Activated CD4-positive, alpha-beta T cell treated with anti-CD3 and anti-CD28 coated beads, Interleukin-10, Interleukin-2, amounts not matched to agents 100 ng/mL and 50 ng/mL, durations not matched to agents 16 hours and 8 hours (primary cell): ENCODE data around the gene GABRG3.
A peak's percentile ranks its signal among the peaks of the same experiment; 100 is the strongest.
"Not testable (repeated sequence)": the region's sequence is repeated elsewhere in the genome, so short reads cannot be mapped to it uniquely, and the experiment has no call there.

Experiments
- DNase-seq: peaks from one replicate; pipeline ENCODE4 v3.0.0-alpha.2; 2020

GABRG3 gene

GRCh38 chr15:27358751-27359434, 387.9 kb downstream of the GABRG3 start:
- peak; percentile 5 for DNase-seq

DNA sequence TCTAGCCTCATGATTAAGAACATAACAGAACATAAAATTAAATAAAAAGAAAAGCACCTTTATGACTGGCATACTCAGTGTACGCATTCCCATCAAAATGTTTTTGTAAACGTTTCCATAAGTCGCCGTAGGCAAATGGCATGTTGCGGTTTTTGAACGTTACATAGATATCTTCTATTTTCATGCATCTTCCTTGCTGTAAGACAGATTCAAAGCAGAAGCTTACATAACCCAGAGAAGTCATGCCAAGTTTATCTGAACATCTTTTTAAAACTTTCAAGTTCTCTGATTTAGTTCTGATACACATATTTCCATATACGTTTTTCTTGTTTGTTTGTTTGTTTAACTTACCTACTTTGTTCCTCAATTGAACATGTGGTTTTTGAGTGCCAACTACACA, 388.6 kb downstream of the GABRG3 start:
- DNase-seq = no peak

- no peak for DNase-seq
Measured at GRCh38 chr15:27360316-27360715, 389.3 kb downstream of the GABRG3 start.

- DNase-seq = no peak
Measured at GRCh38 chr15:27361438-27361837, 390.5 kb downstream of the GABRG3 start.

- DNase-seq = no peak
Measured at GRCh38 chr15:27365456-27365855, 394.5 kb downstream of the GABRG3 start.

- DNase-seq = not testable (repeated sequence)
Measured at GRCh38 chr15:27377391-27377790, 406.4 kb downstream of the GABRG3 start.

DNA sequence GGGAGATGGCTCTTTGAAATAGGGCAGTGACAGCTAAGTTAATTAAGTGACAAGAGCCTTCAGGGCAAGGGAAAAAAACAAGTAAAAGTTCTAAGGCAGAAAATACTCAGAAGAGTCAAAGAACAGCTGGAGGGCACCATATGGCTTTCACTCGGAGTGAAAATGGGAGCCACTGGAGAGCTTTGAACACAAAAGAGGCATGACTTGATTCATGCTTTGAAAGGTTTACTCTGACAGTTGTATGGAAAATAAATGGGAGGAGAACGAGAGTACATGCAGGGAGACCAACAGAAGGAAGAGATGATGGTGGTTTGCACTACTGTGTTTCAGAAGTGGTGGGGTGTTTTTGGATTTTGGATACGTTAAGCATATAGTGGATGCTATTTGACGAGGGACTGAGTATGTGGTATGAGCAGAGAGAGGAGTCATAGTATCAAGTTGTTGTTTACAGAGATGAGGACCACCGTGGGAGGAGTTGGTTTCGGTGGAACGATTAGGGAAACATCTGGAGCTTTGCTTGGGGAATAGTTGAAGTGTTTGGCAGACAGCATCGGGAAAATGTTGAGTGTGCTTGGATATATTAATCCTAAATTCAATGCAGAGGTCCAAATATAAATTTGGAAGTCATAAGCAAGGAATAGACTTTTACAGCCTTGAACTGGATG, 411.5 kb downstream of the GABRG3 start:
- DNase-seq = no peak

GRCh38 chr15:27383726-27384125, 412.7 kb downstream of the GABRG3 start:
- no peak for DNase-seq

DNA sequence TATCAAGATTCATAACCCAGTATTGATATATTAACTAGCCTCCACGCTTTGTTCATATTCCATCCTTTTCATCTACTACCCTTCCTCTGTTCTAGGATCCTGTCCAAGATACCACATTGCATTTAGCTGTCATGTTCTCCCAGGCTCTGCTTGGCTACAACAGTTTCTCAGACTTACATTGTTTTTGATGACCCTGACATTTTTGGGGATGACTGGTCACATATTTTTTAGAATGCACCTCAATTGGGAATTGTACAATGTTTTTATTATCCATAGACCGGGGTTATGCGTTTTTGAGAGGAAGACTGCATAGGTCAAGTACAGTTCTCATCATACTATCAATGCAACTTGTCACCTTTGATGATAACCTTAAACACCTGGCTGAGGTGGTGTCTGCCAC, 421.2 kb downstream of the GABRG3 start:
- DNase-seq = no peak

GRCh38 chr15:27396521-27396920, 425.5 kb downstream of the GABRG3 start:
- DNase-seq = no peak

DNA sequence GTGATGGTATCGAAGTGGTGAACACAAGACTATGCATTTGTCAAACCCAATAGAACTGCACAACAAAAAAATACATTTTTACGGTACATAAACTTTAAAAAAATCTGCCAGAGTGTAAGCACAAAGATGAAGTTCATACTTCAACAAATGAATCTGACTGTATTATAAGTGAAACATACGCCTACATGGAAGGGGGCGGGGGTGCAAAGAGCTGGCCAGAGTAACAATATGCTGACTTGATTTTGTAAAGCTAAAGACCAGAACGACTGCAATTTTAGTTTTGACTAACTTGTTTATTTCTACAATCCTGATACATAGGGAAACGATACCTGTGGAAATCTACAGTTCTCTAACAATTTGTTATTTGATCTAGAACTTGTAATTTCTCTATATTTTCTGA, 426.0 kb downstream of the GABRG3 start:
- DNase-seq = no peak

- DNase-seq = no peak
Measured at GRCh38 chr15:27398631-27399161, 427.7 kb downstream of the GABRG3 start.

DNA sequence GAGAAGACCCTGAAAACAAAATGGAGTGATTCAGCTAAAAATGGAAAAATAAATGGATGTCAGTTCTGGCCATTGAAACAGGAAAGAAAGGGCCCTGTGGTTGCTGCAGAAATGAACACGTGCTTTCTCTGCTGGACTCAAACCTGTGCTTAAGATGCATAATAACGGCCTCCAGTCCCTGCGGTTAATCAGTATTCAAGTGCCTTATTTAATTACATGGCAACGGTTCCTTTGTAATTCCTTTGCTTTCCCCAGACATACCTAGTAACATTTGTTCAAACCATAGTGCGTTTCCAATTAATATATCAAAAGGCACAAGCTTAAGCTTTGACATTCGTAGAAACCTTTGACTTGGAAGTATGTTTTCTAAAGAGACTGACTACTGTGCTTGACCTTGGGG, 428.3 kb downstream of the GABRG3 start:
- no peak for DNase-seq

DNA sequence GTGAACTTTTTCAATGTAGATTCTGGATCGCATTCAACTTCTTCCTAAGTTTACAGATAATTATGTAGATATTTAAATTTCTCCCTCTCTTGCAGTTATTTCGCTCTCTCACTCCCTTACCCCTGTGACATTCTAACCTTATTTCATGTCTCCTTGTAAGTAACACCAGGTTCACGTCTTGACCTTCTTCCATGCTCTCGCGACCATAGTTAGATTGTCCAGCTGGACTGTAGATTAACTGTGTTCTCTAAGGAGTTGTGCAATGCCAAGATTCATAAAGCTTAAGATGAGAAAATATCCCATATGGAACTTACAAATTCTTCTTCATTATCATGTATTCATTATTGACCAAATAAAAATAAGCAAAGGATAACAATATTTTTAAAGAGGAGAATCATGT, 430.5 kb downstream of the GABRG3 start:
- DNase-seq = no peak

GRCh38 chr15:27408428-27408827, 437.4 kb downstream of the GABRG3 start:
- no peak for DNase-seq

DNA sequence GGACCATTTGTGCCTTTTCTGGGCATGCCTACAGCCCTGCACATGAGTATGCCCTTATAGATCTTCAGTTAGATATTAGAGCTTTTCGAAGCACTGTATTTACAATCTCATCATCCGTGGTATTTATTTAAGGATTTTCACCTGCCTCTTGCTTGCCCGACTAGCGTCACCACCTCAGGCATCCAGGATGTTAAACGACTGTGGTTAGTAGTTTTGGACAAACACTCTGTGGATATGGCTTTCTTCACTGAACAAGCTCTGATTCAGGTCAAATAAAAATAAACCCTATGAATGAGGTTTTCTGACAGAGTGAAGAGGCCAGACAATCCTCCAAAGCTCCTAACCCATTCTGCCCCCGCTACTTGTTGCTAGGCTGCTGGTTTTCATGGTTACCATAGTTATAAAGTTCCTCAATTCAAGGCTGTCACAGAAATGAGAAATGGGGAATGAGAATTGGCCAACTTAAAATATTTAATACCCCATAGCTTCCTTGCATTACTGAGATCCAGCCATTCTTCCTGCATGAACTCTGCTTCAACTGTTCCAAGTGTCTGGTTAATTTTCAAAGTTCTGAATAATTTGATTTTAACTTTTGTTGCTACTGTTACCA, 440.1 kb downstream of the GABRG3 start:
- no peak for DNase-seq

- no peak for DNase-seq
Measured at GRCh38 chr15:27412415-27412814, 441.4 kb downstream of the GABRG3 start.

DNA sequence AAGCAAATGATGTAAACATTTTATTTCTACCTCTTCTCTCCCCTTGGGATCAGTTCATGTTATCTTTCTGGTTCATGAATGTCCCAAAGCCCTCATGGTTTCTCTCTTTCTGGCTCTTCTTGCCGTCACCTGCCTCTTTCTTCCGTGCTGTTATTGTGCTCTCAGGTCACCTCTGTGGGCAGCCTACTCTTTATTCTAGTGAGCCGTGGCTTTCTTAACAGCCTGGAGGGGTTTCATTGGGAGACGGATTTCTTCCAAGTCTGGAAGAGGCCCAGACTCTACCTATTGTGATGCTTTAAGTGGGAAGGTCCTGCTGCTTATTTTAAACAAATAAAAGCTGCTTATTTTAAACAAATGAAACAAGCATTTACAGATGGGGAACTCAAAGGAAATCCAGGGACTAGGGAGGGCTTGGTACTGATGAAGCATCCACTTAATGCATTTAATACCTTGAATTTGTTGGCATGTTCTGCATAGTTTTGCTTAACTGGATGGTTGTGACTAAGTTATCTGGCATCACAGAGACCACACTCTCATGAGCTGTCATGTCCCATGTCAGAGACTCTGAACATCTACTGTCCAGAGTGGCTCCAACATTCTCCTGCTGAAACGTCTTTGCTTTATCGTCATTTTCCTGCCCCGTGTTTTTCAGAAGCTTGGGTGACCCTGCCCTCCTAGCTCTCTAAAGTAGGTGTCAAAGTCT, 443.3 kb downstream of the GABRG3 start:
- no peak for DNase-seq

- DNase-seq = no peak
Measured at GRCh38 chr15:27418726-27419125, 447.7 kb downstream of the GABRG3 start.

GRCh38 chr15:27422997-27423396, 452.0 kb downstream of the GABRG3 start:
- no peak for DNase-seq

GRCh38 chr15:27426805-27427204, 455.8 kb downstream of the GABRG3 start:
- DNase-seq = no peak

DNA sequence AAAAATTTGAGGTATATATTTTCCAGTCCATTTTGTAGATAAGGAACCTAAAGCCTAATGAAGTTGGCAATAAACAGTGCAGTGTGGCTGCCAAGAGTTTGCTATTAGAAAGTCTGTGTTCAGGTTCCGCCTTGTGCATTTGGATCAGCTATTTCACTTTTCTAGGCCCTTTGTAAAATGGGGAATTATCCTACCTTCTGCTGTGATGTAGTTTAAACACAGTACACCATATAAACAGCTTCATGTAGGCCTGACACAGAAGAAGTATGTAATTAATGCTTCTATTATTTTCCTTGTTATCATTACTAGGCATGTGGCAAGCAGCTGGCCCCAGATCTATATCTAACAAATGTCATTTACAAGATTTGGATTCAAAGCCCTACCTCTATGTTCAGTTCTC, 456.3 kb downstream of the GABRG3 start:
- no peak for DNase-seq

- no peak for DNase-seq
Measured at GRCh38 chr15:27428151-27428550, 457.2 kb downstream of the GABRG3 start.

DNA sequence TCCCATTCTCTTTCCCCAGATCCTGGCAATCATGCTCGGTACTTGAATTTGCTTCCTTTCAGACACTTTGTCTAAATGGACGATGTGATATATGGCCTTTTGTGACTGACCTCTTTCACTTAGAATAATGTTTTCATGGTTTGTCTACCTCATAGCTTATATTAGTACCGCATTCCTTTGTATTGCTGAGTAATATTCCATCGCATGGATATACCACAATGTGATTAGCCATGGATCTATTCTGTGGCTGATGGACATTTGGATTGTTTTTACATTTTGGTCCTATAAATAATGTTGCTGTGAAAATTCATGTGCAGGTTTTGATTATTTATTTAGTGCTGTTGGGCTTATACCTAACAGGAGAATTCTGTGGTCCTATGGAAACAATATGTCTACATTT, 458.6 kb downstream of the GABRG3 start:
- DNase-seq = no peak
